NCI-H1092 (cell line): ENCODE results near the gene PREB.
"Not testable (repeated sequence)": the region's sequence is repeated elsewhere in the genome, so short reads cannot be mapped to it uniquely, and the experiment has no call there.

Source experiments
- DNase-seq: peaks from one replicate; lab custom pipeline; 2025; lab: John Stamatoyannopoulos, UW

Gene PREB

GRCh38 chr2:27127883-27128667 is 6.4 kb downstream of the PREB start:
- no peak for DNase-seq

- no peak for DNase-seq
Observed at GRCh38 chr2:27126252-27126710, 8.2 kb downstream of the PREB start.

DNA sequence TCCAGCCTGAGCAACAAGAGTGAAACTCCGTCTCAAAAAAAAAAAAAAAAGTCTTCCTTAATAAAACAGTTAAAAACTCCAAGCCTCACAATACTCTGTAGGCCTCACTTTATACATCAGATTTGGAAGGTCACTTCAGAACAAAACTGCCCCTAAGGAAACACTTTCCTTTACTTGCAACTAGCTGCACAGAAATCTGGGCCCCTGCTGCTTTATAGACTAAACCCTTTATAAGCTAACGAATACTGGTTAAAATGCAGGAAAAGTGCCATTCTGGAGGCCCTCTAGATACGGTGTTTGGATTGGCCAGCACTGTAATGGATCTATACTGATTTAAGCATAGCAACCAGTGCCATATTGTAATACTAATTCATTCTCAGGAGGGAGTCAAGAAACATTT is 9.3 kb downstream of the PREB start:
- DNase-seq, result no peak

- no peak for DNase-seq
Observed at GRCh38 chr2:27123302-27124150, 10.9 kb downstream of the PREB start, which contains the start of gene ABHD1. Gene ABHD1 (plus strand): TSS chr2:27123815. CDS start chr2:27123949, 134 bp downstream.

DNA sequence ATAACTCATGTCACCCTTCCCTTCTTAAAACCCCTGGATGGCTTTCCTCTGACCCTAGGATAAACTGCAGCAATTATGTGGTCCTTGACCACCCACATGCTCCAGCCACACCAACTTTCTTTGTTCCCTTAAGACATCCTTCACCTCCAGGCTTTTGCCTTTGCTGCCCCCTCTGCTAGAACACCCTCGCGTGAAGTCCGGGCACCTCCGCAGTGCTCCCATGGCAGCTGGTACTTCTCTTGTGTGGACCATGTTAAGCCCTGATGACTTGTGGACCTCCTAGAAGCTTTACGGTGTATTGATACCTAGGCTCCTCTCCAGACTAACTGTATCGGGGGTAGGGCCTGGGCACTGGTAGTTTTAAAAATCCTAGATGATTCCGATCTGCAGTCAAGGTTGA is 11.6 kb downstream of the PREB start:
- no peak for DNase-seq

GRCh38 chr2:27121906-27122305 is 12.5 kb downstream of the PREB start:
- no peak for DNase-seq

- not testable (repeated sequence) for DNase-seq
Observed at GRCh38 chr2:27119330-27119670, 15.1 kb downstream of the PREB start.

- DNase-seq, result peak; percentile 12
Observed at GRCh38 chr2:27118525-27119329, 15.7 kb downstream of the PREB start, which contains the start of gene CGREF1. Gene CGREF1 (minus strand): TSS chr2:27119128. CDS start chr2:27104366, 14,762 bp downstream.

- DNase-seq, result no peak
Observed at GRCh38 chr2:27117995-27118524, 16.4 kb downstream of the PREB start.

GRCh38 chr2:27115519-27115918 is 18.9 kb downstream of the PREB start:
- no peak for DNase-seq

- not testable (repeated sequence) for DNase-seq
Observed at GRCh38 chr2:27111392-27112078, 22.9 kb downstream of the PREB start.

- not testable (repeated sequence) for DNase-seq
Observed at GRCh38 chr2:27110603-27111352, 23.7 kb downstream of the PREB start.

DNA sequence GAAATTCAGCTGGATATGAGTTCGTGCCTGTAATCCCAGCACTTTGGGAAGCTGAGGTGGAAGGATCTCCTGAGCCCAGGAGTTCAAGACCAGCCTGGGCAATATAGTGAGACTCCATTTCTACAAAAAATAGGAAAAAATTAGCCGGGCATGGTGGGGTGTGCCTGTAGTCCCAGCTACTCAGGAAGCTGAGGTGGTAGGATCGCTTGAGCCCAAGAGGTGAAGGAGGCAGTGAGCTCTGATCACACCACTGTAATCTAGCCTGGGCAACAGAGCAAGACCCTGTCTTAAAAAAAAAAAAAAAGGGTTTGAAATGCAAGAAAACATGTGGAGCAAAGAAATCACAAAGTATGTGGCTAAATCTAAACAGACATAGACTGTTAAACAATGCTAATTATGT is 25.4 kb downstream of the PREB start:
- DNase-seq, result no peak

GRCh38 chr2:27108221-27108620 is 26.2 kb downstream of the PREB start:
- no peak for DNase-seq

GRCh38 chr2:27105981-27106380 is 28.5 kb downstream of the PREB start:
- DNase-seq, result no peak

DNA sequence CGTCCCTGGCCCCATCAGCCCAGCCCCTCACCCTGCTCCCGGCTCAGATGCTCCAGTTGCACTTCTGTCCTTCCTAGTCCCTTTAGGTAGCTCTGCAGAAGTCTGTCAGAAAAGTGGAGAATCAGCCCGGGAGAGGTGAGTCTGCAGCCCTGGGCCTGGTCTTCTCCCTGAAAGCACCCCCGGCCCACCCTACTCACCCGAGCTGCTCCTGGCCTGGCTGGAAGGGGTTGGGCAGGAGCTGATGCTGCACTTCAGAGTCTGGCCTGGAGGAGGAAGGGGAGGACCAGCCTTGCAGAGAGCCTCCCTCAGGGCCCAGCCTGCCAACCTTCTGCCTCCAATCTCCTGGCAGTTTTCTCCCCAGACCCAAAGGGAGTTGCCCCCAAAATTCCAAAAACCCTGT is 32.1 kb downstream of the PREB start:
- no peak for DNase-seq

DNA sequence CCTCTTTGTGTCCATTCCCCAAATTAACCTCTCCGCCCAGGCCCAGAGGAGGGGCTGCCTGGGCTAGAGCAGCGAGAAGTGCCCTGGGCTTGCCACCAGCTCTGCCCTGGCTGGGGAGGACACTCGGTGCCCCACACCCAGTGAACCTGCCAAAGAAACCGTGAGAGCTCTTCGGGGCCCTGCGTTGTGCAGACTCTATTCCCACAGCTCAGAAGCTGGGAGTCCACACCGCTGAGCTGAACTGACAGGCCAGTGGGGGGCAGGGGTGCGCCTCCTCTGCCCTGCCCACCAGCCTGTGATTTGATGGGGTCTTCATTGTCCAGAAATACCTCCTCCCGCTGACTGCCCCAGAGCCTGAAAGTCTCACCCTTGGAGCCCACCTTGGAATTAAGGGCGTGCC is 34.4 kb downstream of the PREB start:
- no peak for DNase-seq

- DNase-seq, result no peak
Observed at GRCh38 chr2:27099334-27099955, 35.0 kb downstream of the PREB start.

DNA sequence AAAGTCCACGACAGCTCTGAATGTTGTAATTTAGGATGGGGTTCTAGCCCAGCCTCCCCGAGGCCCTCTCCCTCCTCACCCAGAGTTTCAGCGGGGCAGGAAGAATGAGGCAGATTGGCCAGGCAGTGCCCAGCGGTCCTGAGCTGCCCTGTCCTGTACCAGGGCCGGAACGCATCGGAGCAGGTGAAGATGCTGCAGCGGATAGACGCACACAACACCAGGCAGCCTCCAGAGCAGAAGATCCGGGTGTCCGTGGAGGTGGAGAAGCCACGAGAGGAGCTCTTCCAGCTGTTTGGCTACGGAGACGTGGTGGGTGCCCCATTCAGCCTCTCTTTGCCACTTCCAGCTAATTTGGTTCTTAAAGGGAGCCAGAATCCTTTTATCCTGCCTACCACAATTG is 37.1 kb downstream of the PREB start:
- DNase-seq, result no peak

- no peak for DNase-seq
Observed at GRCh38 chr2:27096748-27097297, 37.6 kb downstream of the PREB start.
